Uterine smooth muscle cell (primary cell): ENCODE data around the gene SFT2D1. TPM values are rescaled to one million over a fixed set of nuclear protein-coding genes. Genes with fewer than 3 reads are reported as not detected.

Experiments used
- total RNA-seq: library from RNA; depleted of rRNA; stranded (reverse); fragments of >200 nt; gene quantifications from 2 replicates; pipeline ENCODE4 v1.2.3, GENCODE V29; 2014

Gene SFT2D1
- total RNA-seq: 44.0 and 62.1 TPM in 2 replicates

DNA sequence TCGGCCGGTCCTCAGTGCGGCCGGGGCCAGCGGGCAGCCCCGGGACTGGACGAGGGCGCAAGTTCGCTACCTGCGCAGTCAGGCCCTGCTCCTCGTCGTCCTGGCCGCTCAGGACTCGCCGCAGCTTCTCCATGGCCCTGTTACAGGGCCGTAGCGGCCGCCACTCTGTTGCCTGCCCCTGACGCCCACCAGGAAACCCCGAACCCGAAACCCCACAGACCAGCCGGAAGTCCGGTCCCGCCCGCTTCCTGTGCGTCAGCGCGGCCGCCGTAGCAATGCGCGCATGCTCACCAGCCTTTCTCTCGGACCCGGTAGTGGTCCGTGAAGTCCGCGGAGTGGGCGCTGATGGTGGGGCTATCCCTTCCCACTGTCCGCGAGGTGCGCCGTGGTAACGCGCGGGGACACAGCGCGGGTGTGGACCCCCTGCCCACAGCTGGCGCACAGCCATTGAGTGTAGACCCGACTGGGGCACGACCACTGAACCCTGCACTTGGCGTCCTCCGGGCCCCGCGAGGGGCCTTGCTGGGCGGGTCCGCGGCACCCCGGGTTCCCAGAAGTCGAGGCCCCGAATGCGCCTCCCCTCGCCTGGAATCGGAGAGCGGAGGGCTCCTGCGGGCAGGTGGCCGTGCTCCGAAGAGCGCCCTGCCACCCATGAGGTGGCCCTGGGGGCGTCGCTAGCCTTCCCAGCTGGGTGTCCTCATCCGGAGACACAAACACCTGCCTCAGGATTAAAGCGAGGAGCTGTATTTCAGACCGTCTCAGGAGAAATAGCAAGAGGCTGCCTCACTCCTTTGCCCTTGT, at the start of gene SFT2D1:
Gene SFT2D1 (minus strand): TSS at position 197 of the 801 bp plus-strand sequence. CDS start 64 bp downstream, at position 133.

DNA sequence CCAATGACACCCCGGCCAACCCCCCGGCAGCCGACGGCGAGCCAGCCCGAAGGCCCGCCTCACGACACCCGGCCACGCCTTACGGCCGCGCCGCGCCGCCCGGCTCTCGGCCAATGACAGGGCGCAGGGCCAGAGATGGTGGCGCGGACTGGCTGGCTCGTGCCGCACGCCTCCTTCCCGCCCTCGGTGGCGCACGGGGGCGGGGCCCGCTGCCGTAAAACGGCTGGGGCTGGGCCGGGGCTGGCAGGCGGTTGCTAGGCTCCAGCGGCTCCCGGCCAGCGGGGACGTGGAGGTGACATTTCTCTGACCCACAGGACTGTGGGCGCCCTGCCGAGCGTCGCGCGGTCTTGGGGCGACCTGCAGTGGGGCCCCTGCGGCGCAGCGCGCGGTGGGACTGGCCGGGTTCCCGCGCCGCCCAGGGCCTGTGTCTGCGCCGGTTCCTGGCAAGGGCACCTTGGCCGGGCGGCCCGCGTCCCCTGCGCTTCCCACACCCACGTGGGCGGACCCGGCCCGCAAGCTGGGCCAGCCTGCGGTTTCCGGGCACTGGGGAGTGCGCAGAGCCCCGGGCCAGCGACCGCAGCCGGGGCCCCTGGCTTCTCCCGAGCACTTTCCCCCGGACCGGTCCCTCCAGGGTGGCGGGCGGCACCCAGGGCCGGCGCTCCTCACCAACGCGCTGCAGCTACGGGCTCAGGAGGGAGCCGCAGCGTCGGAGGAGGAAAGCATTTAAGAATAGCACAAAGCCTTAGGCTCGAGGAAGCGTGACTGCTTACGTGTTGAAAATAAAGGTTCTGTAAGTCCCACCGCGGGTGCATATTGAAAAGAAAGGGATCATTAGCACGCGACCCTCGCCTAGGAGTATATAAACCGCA, 40.8 kb upstream of the SFT2D1 start, which contains the start of gene MPC1:
Gene MPC1 (minus strand): TSS at position 8 of the 869 bp plus-strand sequence. CDS start 64 bp downstream, outside the sequence.

DNA sequence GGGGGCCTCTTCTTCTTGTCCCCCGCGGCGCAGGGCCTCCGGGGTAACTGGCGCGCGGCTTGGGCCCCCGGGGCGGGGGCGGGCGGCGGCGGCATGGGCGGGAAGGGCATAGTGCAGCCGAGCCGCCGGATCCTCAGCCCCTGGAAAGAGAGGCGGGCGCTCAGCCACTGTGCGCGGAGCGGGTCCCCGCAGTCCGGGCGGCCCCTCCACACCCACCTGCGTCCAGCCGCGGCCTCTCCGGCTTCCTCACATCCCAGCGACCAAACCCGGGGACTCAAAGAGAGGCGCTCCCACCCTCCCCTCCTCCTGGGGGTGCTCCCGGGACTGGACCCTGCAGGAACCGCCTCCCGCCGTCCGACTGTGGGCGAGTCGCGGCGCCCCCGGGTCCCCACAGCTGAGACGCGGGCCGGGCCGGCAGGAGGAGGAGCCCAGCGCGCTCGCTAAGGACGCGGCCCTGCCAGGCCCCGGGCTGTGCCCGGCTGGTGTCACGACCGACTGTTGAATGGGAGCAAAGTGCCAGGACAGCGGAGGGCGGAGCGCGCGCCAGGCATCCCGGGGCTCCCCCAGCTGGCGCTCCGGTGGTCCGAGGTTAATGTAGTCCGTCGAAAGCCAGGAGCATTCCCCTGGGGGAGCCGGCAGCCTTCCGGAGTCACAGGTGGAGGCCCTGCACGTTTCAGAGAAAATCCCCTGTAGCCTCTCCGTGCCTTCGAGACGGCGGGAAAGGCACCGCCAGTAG, 34.1 kb downstream of the SFT2D1 start, which contains the start of gene PRR18:
Gene PRR18 (minus strand): TSS at position 360 of the 736 bp plus-strand sequence. CDS start 250 bp downstream, at position 110.

Other genes starting within 250 kb of the SFT2D1 start
- not detected in 2 replicates for gene TBXT, start 174.7 kb downstream of the SFT2D1 start, total RNA-seq
- gene PRR18, start 34.2 kb downstream of the SFT2D1 start, total RNA-seq: 0.12 TPM in 1 of 2 replicates, not detected in the other
- gene MPC1, start 40.4 kb upstream of the SFT2D1 start, total RNA-seq: 18.0 and 24.3 TPM in 2 replicates
- gene RAMACL, start 244.1 kb upstream of the SFT2D1 start, total RNA-seq: 2.1 and 2.3 TPM in 2 replicates